Left ventricle myocardium inferior (tissue), 1 donor: ENCODE measurements around the gene NADK2. TPM values are rescaled to one million over a fixed set of nuclear protein-coding genes. Genes with fewer than 3 reads are reported as not detected.
A peak's percentile ranks its signal among the peaks of the same experiment; 100 is the strongest.

ENCODE experiments used
- DNase-seq: peaks from one replicate; pipeline ENCODE4 v3.0.0-alpha.2; 2020
- H3K27ac ChIP-seq: fragments of 200-600 bp; replicated peaks from 2 replicates; pipeline ENCODE4 v1.8.0; 2021
- H3K27me3 ChIP-seq: fragments of 200-600 bp; 2 replicates; pipeline ENCODE4 v1.8.0; 2021; ENCODE audit warnings: low read depth
- H3K36me3 ChIP-seq: fragments of 200-600 bp; 2 replicates; pipeline ENCODE4 v1.8.0; 2021
- H3K4me1 ChIP-seq: fragments of 200-600 bp; 2 replicates; pipeline ENCODE4 v1.8.0; 2021
- H3K4me3 ChIP-seq: fragments of 200-600 bp; 2 replicates; pipeline ENCODE4 v1.8.0; 2021; ENCODE audit warnings: mild to moderate bottlenecking, moderate library complexity
- H3K9me3 ChIP-seq: fragments of 200-600 bp; replicated peaks from 2 replicates; pipeline ENCODE4 v1.8.0; 2021
- intact Hi-C: fragments of 100-400 bp; cut with micrococcal nuclease; formaldehyde crosslinking; loops from one replicate; pipeline ENCODE4 v1.11.0; 2022
- total RNA-seq: library from RNA; stranded (reverse); fragmentation: NEBNext Ultra II Directional; extraction: Animal tissue kit (Norgen Biotek cat#: 25700); gene quantifications from one replicate; pipeline ENCODE4 v1.2.1, GENCODE V29; 2021
- TF ChIP-seq, protein P1 (sequence below): fragments of 200-600 bp; IDR thresholded peaks from 2 replicates; pipeline ENCODE4 v1.8.0; 2021; ENCODE audit warnings: antibody characterized with exemption, mild to moderate bottlenecking, borderline replicate concordance
- donor health status: DM: no; HTN: yes; CAD: no; lungs with severe emphysema.

Gene NADK2
- total RNA-seq, 1 donor from 2014 or later, result 35.4 TPM

GRCh38 chr5:36270175-36270574 lies 28.4 kb upstream of the NADK2 start:
- no peaks in the 10 kb centered on the region for H3K4me1 ChIP-seq
- H3K27me3 ChIP-seq, result no peaks in the 10 kb centered on the region
- H3K36me3 ChIP-seq, result no peaks in the 10 kb centered on the region
- no peak overlapping the region for H3K27ac ChIP-seq
- intact Hi-C loops, result loop anchor here (5.0 kb wide), 1 partner anchor 127 kb away; no protein-coding TSS in a partner anchor
- no peak for DNase-seq
- no peak overlapping the region for H3K4me3 ChIP-seq
- H3K9me3 ChIP-seq, result no peaks in the 10 kb centered on the region
- TF ChIP-seq, protein P1, sequence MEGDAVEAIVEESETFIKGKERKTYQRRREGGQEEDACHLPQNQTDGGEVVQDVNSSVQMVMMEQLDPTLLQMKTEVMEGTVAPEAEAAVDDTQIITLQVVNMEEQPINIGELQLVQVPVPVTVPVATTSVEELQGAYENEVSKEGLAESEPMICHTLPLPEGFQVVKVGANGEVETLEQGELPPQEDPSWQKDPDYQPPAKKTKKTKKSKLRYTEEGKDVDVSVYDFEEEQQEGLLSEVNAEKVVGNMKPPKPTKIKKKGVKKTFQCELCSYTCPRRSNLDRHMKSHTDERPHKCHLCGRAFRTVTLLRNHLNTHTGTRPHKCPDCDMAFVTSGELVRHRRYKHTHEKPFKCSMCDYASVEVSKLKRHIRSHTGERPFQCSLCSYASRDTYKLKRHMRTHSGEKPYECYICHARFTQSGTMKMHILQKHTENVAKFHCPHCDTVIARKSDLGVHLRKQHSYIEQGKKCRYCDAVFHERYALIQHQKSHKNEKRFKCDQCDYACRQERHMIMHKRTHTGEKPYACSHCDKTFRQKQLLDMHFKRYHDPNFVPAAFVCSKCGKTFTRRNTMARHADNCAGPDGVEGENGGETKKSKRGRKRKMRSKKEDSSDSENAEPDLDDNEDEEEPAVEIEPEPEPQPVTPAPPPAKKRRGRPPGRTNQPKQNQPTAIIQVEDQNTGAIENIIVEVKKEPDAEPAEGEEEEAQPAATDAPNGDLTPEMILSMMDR, result no peak

DNA sequence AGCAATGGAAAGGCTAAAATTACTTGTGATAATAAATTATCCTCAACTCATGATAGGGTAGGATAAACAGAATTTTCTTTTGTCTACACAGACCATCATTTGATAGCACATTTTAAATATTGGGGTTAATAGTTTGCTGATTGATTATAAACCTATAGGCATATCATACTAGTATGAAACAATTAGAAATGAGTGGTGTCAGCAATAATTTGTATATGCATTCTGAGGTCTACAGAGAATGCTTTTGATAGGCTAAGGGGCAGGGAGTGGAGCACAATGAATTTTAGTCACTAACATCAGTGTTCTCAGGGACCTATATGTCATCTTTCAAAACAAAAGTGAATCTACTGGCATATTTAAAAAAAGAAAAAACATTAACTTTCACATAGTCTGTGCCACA lies 27.8 kb upstream of the NADK2 start:
- Histone ChIP-seq H3K36me3 (no peaks in the 10 kb centered on the region), H3K9me3 (no peaks in the 10 kb centered on the region), H3K4me3 (no peak overlapping the region), H3K27me3 (no peaks in the 10 kb centered on the region), H3K27ac (no peak overlapping the region), H3K4me1 (no peaks in the 10 kb centered on the region)
- intact Hi-C loops, result loop anchor here (5.0 kb wide), 1 partner anchor 33 kb away; the partner anchor contains the start of gene RANBP3L
- TF ChIP-seq, protein P1, result no peak
- no peak for DNase-seq

DNA sequence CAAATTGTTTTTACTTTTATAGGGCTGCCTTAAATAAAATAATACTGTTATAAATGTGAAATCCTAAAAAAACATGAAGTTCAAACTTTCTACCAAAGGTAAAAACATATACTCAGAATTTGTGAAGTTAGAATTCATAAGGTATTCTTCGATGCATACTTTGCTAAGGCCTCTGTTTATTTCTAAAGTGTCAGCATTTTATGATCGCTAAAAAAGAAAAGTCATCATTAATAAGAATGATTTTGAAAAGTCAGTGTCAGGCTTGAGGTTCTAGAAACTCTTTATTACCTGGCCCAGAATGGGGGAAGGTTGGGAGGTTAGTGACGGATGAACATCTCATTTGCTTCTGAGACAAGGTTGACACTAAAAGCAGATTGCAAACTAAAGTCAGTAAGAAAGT lies 26.2 kb upstream of the NADK2 start:
- DNase-seq, result no peak
- TF ChIP-seq, protein P1, result no peak
- Histone ChIP-seq H3K36me3 (no peaks in the 10 kb centered on the region), H3K27ac (no peak overlapping the region), H3K4me3 (no peak overlapping the region), H3K27me3 (no peaks in the 10 kb centered on the region), H3K9me3 (no peaks in the 10 kb centered on the region), H3K4me1 (no peaks in the 10 kb centered on the region)
- intact Hi-C loops, result loop anchor here (5.0 kb wide), 1 partner anchor 34 kb away; the partner anchor contains the start of gene RANBP3L

DNA sequence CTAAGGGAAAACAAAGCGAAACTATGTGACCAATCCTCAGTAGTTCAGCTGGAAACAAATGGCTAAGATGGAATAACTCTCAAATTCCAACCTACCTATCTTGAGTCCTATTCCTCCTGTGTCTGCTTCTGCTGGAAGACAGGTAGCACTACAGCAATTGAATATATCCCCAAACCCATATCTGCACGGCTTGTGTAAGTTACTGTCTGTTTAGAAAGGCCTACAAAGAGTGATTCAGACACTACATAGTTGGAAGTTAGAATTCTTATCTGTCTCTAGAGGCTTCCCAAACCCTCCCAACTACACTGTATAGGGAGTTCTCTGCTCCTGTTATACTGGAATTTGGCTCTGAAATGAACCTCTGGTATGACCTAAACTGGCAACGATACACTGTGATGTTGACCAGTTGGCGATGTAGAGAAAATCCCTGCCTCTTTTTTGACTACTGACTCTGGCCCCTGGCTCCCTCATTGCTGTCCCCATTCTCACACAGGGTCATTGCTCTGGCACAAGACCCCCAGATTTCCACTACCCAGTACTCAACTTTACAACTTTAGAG lies 22.6 kb upstream of the NADK2 start:
- Histone ChIP-seq H3K36me3 (no peaks in the 10 kb centered on the region), H3K9me3 (no peaks in the 10 kb centered on the region), H3K4me1 (no peaks in the 10 kb centered on the region), H3K27me3 (no peaks in the 10 kb centered on the region), H3K27ac (no peak overlapping the region), H3K4me3 (no peak overlapping the region)
- intact Hi-C loops, result no loop called here
- TF ChIP-seq, protein P1, result no peak
- no peak for DNase-seq

DNA sequence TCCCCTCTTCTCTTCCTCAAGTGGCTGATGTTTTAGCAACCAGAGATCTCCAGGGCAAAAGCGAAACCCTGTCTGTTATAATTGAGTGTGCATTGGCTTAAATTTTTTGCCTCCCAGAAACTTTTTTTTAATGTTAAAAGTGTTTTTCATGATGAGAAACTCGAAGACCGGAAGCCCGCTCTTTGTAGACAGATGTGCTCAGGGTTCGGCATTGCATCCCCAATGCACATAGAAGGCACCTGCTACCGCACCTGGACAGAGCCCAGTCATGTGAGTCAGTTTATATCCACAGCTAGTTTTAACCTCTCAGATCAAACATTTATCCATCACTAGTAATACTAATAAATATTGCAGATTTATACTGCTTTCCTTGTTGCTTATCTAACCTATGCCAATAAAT lies 19.5 kb upstream of the NADK2 start:
- Histone ChIP-seq H3K4me1 (no peaks in the 10 kb centered on the region), H3K9me3 (no peaks in the 10 kb centered on the region), H3K4me3 (no peak overlapping the region), H3K27me3 (no peaks in the 10 kb centered on the region), H3K27ac (no peak overlapping the region), H3K36me3 (no peaks in the 10 kb centered on the region)
- TF ChIP-seq, protein P1, result no peak
- DNase-seq, result no peak
- intact Hi-C loops, result no loop called here

GRCh38 chr5:36253575-36253974 lies 11.8 kb upstream of the NADK2 start:
- H3K4me3 ChIP-seq, result no peak overlapping the region
- no peaks in the 10 kb centered on the region for H3K27me3 ChIP-seq
- no peaks in the 10 kb centered on the region for H3K9me3 ChIP-seq
- no peak for DNase-seq
- no peaks in the 10 kb centered on the region for H3K4me1 ChIP-seq
- TF ChIP-seq, protein P1, result no peak
- no peaks in the 10 kb centered on the region for H3K36me3 ChIP-seq
- intact Hi-C loops, result no loop called here
- H3K27ac ChIP-seq, result peak overlapping the region; percentile 37
